ENCODE results near the gene SCYL1. TPM values are rescaled to one million over a fixed set of nuclear protein-coding genes. Genes with fewer than 3 reads are reported as not detected.

The SCYL1 gene
- total RNA-seq, 1 donor: 125 TPM

- peak overlapping the region; percentile 96 for H3K4me3 ChIP-seq (ENCODE audit: low read depth, low read length)
- no peak for DNase-seq (ENCODE audit: low read depth)
- no peak for TF ChIP-seq CTCF (IDR thresholded peaks at IDR 0.05; ENCODE audit: insufficient read depth, low read depth, low read length)
These were observed 25.0 kb upstream of the SCYL1 start for GRCh38 chr11:65499713-65500386.

GRCh38 chr11:65500387-65501185, 24.3 kb upstream of the SCYL1 start:
- peak overlapping the region; percentile 96 for H3K4me3 ChIP-seq (ENCODE audit: low read depth, low read length)
- DNase-seq (ENCODE audit: low read depth): peak; percentile 58
- TF ChIP-seq CTCF (IDR thresholded peaks at IDR 0.05; ENCODE audit: insufficient read depth, low read depth, low read length): no peak

GRCh38 chr11:65501186-65501471, 23.8 kb upstream of the SCYL1 start:
- peak overlapping the region; percentile 96 for H3K4me3 ChIP-seq (ENCODE audit: low read depth, low read length)
- no peak for TF ChIP-seq CTCF (IDR thresholded peaks at IDR 0.05; ENCODE audit: insufficient read depth, low read depth, low read length)
- DNase-seq (ENCODE audit: low read depth): no peak

- no peak for TF ChIP-seq CTCF (IDR thresholded peaks at IDR 0.05; ENCODE audit: insufficient read depth, low read depth, low read length)
- peak; percentile 63 for DNase-seq (ENCODE audit: low read depth)
- H3K4me3 ChIP-seq (ENCODE audit: low read depth, low read length): peak overlapping the region; percentile 96
These were observed 23.2 kb upstream of the SCYL1 start for GRCh38 chr11:65501472-65502273.

- DNase-seq (ENCODE audit: low read depth): no peak
- H3K4me3 ChIP-seq (ENCODE audit: low read depth, low read length): peak overlapping the region; percentile 96
- no peak for TF ChIP-seq CTCF (IDR thresholded peaks at IDR 0.05; ENCODE audit: insufficient read depth, low read depth, low read length)
These were observed 22.7 kb upstream of the SCYL1 start for GRCh38 chr11:65502274-65502554.

- H3K4me3 ChIP-seq (ENCODE audit: low read depth, low read length): peak overlapping the region; percentile 96
- TF ChIP-seq CTCF (IDR thresholded peaks at IDR 0.05; ENCODE audit: insufficient read depth, low read depth, low read length): no peak
- DNase-seq (ENCODE audit: low read depth): peak; percentile 79
These were observed 22.1 kb upstream of the SCYL1 start for GRCh38 chr11:65502555-65503367.

Measured in fibroblast of villous mesenchyme (primary cell).